ENCODE data around the gene FOXP1.
"Not testable (repeated sequence)": the region's sequence is repeated elsewhere in the genome, so short reads cannot be mapped to it uniquely, and the experiment has no call there.

Gene FOXP1

GRCh38 chr3:71530903-71531530 lies 52.5 kb downstream of the FOXP1 start:
- no peak for DNase-seq (ENCODE audit: low read depth in 2 of 2)

- no peak for DNase-seq (ENCODE audit: low read depth in 2 of 2)
These were observed 54.7 kb downstream of the FOXP1 start for GRCh38 chr3:71528816-71529215.

GRCh38 chr3:71526448-71526847 lies 57.1 kb downstream of the FOXP1 start:
- not testable (repeated sequence) for DNase-seq (ENCODE audit: low read depth in 2 of 2)

GRCh38 chr3:71525391-71525790 lies 58.1 kb downstream of the FOXP1 start:
- DNase-seq (ENCODE audit: low read depth in 2 of 2): no peak

- no peak for DNase-seq (ENCODE audit: low read depth in 2 of 2)
These were observed 58.9 kb downstream of the FOXP1 start for GRCh38 chr3:71524672-71525071.

GRCh38 chr3:71523628-71524027 lies 59.9 kb downstream of the FOXP1 start:
- no peak for DNase-seq (ENCODE audit: low read depth in 2 of 2)

- DNase-seq (ENCODE audit: low read depth in 2 of 2): no peak
These were observed 61.3 kb downstream of the FOXP1 start for GRCh38 chr3:71521940-71522876.

- no peak for DNase-seq (ENCODE audit: low read depth in 2 of 2)
These were observed 62.5 kb downstream of the FOXP1 start for GRCh38 chr3:71521021-71521352.

GRCh38 chr3:71520161-71521020 lies 63.1 kb downstream of the FOXP1 start:
- no peak for DNase-seq (ENCODE audit: low read depth in 2 of 2)

- no peak for DNase-seq (ENCODE audit: low read depth in 2 of 2)
These were observed 65.4 kb downstream of the FOXP1 start for GRCh38 chr3:71518089-71518488.

GRCh38 chr3:71517271-71517791 lies 66.2 kb downstream of the FOXP1 start:
- DNase-seq (ENCODE audit: low read depth in 2 of 2): no peak

GRCh38 chr3:71515636-71516365 lies 67.7 kb downstream of the FOXP1 start:
- DNase-seq (ENCODE audit: low read depth in 2 of 2): no peak

- no peak for DNase-seq (ENCODE audit: low read depth in 2 of 2)
These were observed 68.9 kb downstream of the FOXP1 start for GRCh38 chr3:71514621-71515020.

GRCh38 chr3:71513515-71513914 lies 70.0 kb downstream of the FOXP1 start:
- no peak for DNase-seq (ENCODE audit: low read depth in 2 of 2)

GRCh38 chr3:71513081-71513480 lies 70.4 kb downstream of the FOXP1 start:
- DNase-seq (ENCODE audit: low read depth in 2 of 2): no peak

GRCh38 chr3:71512544-71512943 lies 71.0 kb downstream of the FOXP1 start:
- DNase-seq (ENCODE audit: low read depth in 2 of 2): no peak

- DNase-seq (ENCODE audit: low read depth in 2 of 2): no peak
These were observed 71.5 kb downstream of the FOXP1 start for GRCh38 chr3:71512000-71512399.

GRCh38 chr3:71511446-71511845 lies 72.1 kb downstream of the FOXP1 start:
- no peak for DNase-seq (ENCODE audit: low read depth in 2 of 2)

- DNase-seq (ENCODE audit: low read depth in 2 of 2): no peak
These were observed 72.5 kb downstream of the FOXP1 start for GRCh38 chr3:71511037-71511436.

- no peak for DNase-seq (ENCODE audit: low read depth in 2 of 2)
These were observed 73.0 kb downstream of the FOXP1 start for GRCh38 chr3:71510510-71510909.

- no peak for DNase-seq (ENCODE audit: low read depth in 2 of 2)
These were observed 74.5 kb downstream of the FOXP1 start for GRCh38 chr3:71509066-71509465.
